K562 (cell line): ENCODE measurements around the gene SLC25A15. TPM values are rescaled to one million over a fixed set of nuclear protein-coding genes. Genes with fewer than 3 reads are reported as not detected.

Source experiments
- ARID1B ChIP-seq: fragments of 450-650 bp; IDR thresholded peaks from 2 replicates; pipeline ENCODE4 v1.6.1; 2016; ENCODE audit warnings: antibody characterized with exemption, mild to moderate bottlenecking, inconsistent platforms
- CBX3 ChIP-seq, 2 experiments: IDR thresholded peaks; 1 replicate in 1 of 2; 2 replicates in 1 of 2; pipeline ENCODE4 v1.6.1; 2012; ENCODE audit warnings: inconsistent platforms in 2 of 2, low read length in 2 of 2, borderline replicate concordance in 1 of 2, control low read depth in 1 of 2
- CBX8 ChIP-seq: fragments of 200-600 bp; sonication (generic); IDR thresholded peaks from 2 replicates; pipeline ENCODE4 v1.6.1; 2012; ENCODE audit warnings: borderline replicate concordance, mixed run types, low read depth, mild to moderate bottlenecking, moderate library complexity, mixed read lengths, low read length, control low read depth, inconsistent platforms; ENCODE audit not compliant: poor library complexity, severe bottlenecking; ENCODE audit errors: extremely low read depth
- FOXK1 ChIP-seq: sonication (generic); formaldehyde crosslinking; IDR thresholded peaks from 2 replicates; pipeline ENCODE4 v1.8.0; 2022; ENCODE audit warnings: missing genetic modification reagents, mild to moderate bottlenecking, borderline replicate concordance
- GATAD2B ChIP-seq: fragments of 450-650 bp; IDR thresholded peaks from 2 replicates; pipeline ENCODE4 v1.6.1; 2017; ENCODE audit warnings: mild to moderate bottlenecking, borderline replicate concordance
- NCOA2 ChIP-seq, 2 experiments: fragments of 450-650 bp; IDR thresholded peaks; 2 replicates each; pipeline ENCODE4 v1.6.1; 2018; ENCODE audit warnings: mild to moderate bottlenecking in 2 of 2, moderate library complexity in 1 of 2; ENCODE audit not compliant: partially characterized antibody in 2 of 2
- NEUROD1 ChIP-seq: fragments of 150-350 bp; IDR thresholded peaks from 2 replicates; pipeline ENCODE4 v1.6.1; 2014; ENCODE audit warnings: borderline replicate concordance, low read length, low read depth; ENCODE audit not compliant: partially characterized antibody
- RBM17 ChIP-seq: fragments of 200-400 bp; formaldehyde crosslinking; IDR thresholded peaks from 2 replicates; pipeline ENCODE4 v1.6.1; 2017; ENCODE audit warnings: low read depth, mild to moderate bottlenecking, low read length, borderline replicate concordance
- SP2 ChIP-seq: IDR thresholded peaks from 2 replicates; pipeline ENCODE4 v1.6.1; 2011; ENCODE audit warnings: mild to moderate bottlenecking, low read depth, low read length, moderate library complexity; ENCODE audit not compliant: poor library complexity, severe bottlenecking; ENCODE audit errors: extremely low read depth
- TBP ChIP-seq: optimal IDR thresholded peaks from 2 replicates; pipeline ENCODE3; 2011; ENCODE audit warnings: low read depth, low read length, improper control_type of control experiment
- ZFPM2 ChIP-seq: fragments of 250-450 bp; sonication (Bioruptor Pico); IDR thresholded peaks from 2 replicates; pipeline ENCODE4 v1.5.1; 2022; ENCODE audit warnings: mild to moderate bottlenecking
- ZNF311 ChIP-seq: fragments of 250-450 bp; sonication (Bioruptor Pico); IDR thresholded peaks from 2 replicates; pipeline ENCODE4 v1.4.0; 2020; ENCODE audit warnings: mild to moderate bottlenecking, moderate library complexity
- polyA plus RNA-seq, 8 experiments: library from polyadenylated mRNA; depleted of rRNA in 4 of 8; stranded (reverse) in 5 of 8; unstranded in 3 of 8; fragments of >200 nt; fragmentation: Nextera tagmentation in 2 of 8; fragmentation: Illumina TruSeq in 1 of 8; extraction: Ambion mirVana in 2 of 8; extraction: Trizol in 1 of 8; gene quantifications; 2 replicates each; pipeline versions ENCODE4 v1.2.1 to v1.2.3, GENCODE V29; 2011 to 2014; ENCODE audit warnings: inconsistent platforms in 1 of 8, missing spikeins in 1 of 8
- total RNA-seq, 7 experiments: library from RNA; depleted of rRNA in 6 of 7; stranded (reverse); fragments of >200 nt in 6 of 7; fragmentation: Illumina TruSeq in 2 of 7; extraction: Trizol in 2 of 7; gene quantifications; 2 replicates each; pipeline versions ENCODE4 v1.2.1 to v1.2.3, GENCODE V29; 2011 to 2021; ENCODE audit warnings: low replicate concordance in 1 of 7
- TF ChIP-seq, protein P1 (sequence below), 2 experiments: fragments of 450-650 bp in 1 of 2; sonication (generic) in 1 of 2; formaldehyde crosslinking in 1 of 2; IDR thresholded peaks; 2 replicates each; pipeline versions ENCODE4 v1.7.1 to v1.9.0; 2016 to 2022; ENCODE audit warnings: inconsistent platforms in 1 of 2, mild to moderate bottlenecking in 1 of 2, missing genetic modification reagents in 1 of 2
- TF ChIP-seq, protein P2 (sequence below): fragments of 250-450 bp; sonication (Bioruptor Pico); IDR thresholded peaks from 2 replicates; pipeline ENCODE4 v1.8.0; 2021; ENCODE audit warnings: mild to moderate bottlenecking, moderate library complexity
- TF ChIP-seq, protein P3 (sequence below): sonication (generic); formaldehyde crosslinking; IDR thresholded peaks from 2 replicates; pipeline ENCODE4 v1.8.0; 2022; ENCODE audit warnings: missing genetic modification reagents, mild to moderate bottlenecking, borderline replicate concordance

The SLC25A15 gene
- total and polyA plus RNA-seq, 9 of the 15 experiments (the other 6 are each of a cell fraction or from before 2014, with no cell fraction given), result 3.5 to 30.5 (median 20.3) TPM

DNA sequence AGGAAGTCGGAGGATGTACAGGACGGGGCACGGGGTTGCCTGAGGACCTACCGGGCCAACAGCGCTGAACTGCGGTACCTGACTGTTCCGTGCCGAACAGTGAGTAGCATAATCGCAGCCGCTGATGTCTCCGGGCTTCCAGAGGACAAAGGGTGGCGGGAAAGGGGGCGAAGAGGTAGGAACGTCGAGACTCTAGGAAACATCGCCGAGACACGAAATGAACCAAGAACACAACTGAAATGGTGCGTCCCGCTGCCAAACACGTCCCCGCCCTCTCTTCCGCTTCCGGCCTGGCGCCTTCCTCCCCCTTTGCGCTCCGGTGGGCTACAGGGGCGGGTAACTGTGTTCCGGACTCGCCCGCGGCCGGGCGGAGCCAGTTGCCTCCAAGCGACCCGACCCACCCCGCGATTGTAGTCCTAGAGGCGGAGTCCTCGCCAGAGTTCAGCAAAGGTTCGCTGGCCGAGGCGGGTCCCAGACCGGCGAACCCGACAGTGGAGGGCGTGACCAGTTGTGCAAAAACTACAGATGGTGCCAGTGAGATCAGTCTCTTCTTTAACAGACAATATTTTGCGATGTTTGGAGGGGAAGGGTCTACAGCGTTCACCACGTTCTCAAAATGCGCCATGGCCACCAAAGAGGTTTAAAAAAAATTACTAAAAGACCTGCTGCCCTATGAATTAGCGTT lies 18.3 kb upstream of the SLC25A15 start, which contains the start of gene MRPS31 (continued):
- TF ChIP-seq GATAD2B (0 out of 2 replicates have a peak, but pooled peaks have one; percentile 23), NCOA2 (IDR thresholded peaks at IDR 0.05; ENCODE audit: partially characterized antibody in 2 of 2) (no peak), SP2 (no peak), TBP (peak; percentile 86), NEUROD1 (peak; percentile 78), CBX3 (IDR thresholded peaks at IDR 0.05; ENCODE audit: borderline replicate concordance in 1 of 2, low read length in 2 of 2) (peak in 1 of 2 experiments; percentile 80; a peak in 2 of 3 replicates), FOXK1 (CRISPR knock-in tag) (no peak), RBM17 (no peak), ZNF311 (CRISPR knock-in tag) (no peak), ARID1B (no peak; the same call in 1 of the 2 replicates), CBX8 (no peak), ZFPM2 (no peak)
- TF ChIP-seq, protein P1, sequence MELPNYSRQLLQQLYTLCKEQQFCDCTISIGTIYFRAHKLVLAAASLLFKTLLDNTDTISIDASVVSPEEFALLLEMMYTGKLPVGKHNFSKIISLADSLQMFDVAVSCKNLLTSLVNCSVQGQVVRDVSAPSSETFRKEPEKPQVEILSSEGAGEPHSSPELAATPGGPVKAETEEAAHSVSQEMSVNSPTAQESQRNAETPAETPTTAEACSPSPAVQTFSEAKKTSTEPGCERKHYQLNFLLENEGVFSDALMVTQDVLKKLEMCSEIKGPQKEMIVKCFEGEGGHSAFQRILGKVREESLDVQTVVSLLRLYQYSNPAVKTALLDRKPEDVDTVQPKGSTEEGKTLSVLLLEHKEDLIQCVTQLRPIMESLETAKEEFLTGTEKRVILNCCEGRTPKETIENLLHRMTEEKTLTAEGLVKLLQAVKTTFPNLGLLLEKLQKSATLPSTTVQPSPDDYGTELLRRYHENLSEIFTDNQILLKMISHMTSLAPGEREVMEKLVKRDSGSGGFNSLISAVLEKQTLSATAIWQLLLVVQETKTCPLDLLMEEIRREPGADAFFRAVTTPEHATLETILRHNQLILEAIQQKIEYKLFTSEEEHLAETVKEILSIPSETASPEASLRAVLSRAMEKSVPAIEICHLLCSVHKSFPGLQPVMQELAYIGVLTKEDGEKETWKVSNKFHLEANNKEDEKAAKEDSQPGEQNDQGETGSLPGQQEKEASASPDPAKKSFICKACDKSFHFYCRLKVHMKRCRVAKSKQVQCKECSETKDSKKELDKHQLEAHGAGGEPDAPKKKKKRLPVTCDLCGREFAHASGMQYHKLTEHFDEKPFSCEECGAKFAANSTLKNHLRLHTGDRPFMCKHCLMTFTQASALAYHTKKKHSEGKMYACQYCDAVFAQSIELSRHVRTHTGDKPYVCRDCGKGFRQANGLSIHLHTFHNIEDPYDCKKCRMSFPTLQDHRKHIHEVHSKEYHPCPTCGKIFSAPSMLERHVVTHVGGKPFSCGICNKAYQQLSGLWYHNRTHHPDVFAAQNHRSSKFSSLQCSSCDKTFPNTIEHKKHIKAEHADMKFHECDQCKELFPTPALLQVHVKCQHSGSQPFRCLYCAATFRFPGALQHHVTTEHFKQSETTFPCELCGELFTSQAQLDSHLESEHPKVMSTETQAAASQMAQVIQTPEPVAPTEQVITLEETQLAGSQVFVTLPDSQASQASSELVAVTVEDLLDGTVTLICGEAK (IDR thresholded peaks at IDR 0.05), result peak; percentile 100
- TF ChIP-seq, protein P1 (CRISPR knock-in tag; IDR thresholded peaks at IDR 0.05), result no peak
- TF ChIP-seq, protein P2, sequence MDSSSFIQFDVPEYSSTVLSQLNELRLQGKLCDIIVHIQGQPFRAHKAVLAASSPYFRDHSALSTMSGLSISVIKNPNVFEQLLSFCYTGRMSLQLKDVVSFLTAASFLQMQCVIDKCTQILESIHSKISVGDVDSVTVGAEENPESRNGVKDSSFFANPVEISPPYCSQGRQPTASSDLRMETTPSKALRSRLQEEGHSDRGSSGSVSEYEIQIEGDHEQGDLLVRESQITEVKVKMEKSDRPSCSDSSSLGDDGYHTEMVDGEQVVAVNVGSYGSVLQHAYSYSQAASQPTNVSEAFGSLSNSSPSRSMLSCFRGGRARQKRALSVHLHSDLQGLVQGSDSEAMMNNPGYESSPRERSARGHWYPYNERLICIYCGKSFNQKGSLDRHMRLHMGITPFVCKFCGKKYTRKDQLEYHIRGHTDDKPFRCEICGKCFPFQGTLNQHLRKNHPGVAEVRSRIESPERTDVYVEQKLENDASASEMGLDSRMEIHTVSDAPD, result no peak
- TF ChIP-seq, protein P3, sequence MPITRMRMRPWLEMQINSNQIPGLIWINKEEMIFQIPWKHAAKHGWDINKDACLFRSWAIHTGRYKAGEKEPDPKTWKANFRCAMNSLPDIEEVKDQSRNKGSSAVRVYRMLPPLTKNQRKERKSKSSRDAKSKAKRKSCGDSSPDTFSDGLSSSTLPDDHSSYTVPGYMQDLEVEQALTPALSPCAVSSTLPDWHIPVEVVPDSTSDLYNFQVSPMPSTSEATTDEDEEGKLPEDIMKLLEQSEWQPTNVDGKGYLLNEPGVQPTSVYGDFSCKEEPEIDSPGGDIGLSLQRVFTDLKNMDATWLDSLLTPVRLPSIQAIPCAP (CRISPR knock-in tag), result no peak
